Fibroblast of skin of right biceps (primary cell): Measurements from ENCODE around the gene GRIN3A.

Experiments used
- DNase-seq: peaks from one replicate; pipeline ENCODE4 v3.0.0-alpha.2; 2013

Gene GRIN3A

DNA sequence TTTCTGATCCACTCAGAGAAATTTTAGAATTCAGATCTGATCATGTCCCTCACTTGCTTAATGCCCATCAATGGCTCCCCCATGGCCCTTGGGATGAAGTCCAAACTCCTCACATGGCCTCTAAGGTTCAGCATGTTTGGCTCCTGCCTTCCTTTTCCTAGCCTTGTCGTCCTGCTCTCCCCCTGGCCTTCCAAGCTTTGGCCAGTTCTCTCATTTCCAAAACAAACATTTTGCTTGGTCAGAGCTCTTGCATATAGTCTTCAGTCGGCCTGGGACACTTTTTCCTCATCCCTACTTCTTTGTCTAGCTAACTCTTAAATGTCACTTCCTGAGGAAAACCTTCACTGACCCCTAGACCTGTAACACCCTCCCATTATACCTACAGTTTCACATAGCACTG, 106.6 kb downstream of the GRIN3A start:
- no peak for DNase-seq

DNA sequence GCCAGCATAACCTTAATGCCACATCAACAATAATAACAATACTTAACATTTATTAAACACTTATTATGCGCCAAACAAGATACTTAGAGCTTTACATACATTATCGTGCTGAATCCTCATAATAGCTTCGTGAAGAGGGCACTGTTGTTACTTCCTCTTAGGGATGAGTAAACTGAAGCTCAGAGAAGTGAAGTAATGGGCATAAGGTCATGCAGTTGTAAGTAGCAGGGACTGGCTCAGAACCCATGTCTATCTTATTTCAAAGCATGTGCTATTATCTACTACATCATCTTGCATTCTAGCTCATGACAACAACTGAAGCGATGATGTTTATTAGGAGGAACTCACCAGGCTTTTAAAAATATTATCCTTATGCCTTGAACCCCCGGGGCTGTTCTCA, 108.8 kb downstream of the GRIN3A start:
- no peak for DNase-seq

DNA sequence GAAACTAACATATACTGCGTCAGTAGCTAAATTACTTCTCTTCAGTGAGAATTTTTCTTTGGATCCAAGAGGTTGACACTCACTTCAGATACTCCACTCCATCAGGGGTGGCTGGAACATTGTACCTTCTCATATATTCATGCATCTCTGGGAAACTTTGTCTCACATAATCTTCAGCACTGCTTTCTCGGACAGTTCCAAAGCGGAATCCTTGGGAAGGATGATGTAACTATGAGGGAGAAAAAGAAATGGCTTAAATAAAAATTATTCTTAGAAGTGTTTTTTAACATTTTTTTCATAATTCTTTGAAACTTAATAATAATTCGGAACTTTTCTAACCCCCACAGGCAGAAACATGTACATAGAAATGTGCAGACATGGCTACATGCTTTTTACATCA, 110.3 kb downstream of the GRIN3A start:
- DNase-seq, result peak; percentile 46

DNA sequence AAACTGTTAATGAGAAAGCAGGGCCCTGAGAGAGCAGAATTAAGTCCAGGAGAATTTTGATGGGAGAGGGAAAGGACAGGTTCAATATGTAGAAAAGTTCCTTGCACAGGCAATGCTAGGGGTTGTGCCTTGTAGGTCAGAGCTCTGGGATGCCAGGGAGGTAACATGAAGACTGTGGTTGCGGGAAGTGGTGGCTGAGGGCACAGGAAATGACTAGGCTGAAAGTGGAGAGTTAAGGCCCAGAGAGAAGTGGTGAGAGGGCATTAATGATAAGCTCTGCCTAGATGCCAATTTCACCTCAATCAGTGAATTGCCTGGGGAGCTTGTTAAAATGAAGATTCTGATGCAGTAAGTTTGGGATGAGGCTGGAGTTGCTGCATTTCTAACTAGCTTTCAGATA, 112.2 kb downstream of the GRIN3A start:
- no peak for DNase-seq

DNA sequence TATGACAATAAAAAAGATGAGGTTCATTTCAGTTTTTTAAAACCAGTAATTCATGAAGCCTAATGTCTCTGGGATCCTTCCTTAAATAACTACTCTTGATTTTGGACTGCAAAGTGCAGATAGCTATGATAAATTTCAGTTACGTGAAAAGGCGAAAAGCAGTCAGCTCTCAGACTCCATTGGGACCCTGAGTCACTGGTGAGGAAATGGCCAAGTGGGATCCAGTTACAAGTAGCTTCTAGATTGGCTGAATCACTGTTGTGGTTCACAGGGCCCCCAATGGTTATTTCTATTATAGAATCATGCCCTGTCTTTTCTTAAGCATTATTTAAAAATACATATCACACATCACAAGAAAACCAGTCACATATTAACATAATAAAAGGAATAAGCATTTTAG, 112.6 kb downstream of the GRIN3A start:
- peak; percentile 78 for DNase-seq

DNA sequence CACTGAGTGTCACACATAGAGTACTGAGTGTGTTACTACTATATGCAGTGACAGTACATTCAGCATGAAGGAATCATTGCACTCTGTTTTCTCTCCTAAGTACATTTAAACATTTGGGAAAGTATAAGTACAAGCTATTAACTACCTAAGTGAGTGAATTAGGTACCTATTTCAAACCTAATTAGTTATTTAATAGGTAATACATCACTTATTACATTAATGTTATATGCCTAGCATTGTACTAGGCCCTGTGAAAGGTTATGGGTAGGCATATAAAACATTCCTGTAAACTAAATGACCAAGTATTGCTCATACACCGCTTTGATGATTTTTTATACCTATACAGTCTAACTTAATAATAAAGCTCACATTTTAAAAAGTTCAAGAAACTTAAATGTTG, 118.0 kb downstream of the GRIN3A start:
- DNase-seq, result no peak

DNA sequence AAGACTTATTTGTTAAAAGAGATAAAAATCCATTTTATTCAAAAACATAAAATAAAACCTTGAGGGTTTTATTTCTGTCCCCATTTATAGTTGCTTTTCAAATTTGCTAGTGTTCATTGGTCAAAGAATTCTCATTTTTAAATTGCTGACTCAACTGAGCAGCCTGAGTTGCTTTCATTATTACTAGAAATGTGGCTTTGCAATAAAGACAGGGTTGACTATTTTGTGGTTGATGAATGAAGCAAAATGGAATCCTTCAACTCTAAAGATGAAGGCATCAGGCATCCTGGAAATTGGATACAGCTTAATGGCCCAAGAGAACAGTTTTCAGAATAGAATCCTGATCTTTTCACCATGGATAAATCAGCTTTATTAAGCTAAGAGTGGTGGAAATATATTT, 119.7 kb downstream of the GRIN3A start:
- DNase-seq, result peak; percentile 51

DNA sequence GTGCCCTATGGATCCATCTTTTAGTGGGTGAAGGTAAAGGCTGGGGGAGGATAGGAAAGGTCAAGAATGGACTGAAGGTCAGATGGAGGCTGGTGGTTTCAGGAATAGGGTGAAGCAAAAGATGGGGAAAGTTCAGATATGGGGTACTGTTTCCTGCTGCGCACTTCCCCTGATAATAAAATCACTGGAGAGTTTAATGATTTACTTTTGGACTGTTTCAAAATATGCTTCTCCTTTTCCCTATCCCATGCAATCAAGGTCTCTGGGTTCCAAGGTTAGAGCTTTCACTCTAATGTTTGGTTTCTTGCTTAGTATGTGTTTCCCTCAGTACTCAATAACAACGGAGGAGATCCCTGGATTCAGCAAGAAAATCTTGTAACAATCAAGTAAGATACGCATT, 132.9 kb downstream of the GRIN3A start:
- DNase-seq, result no peak

DNA sequence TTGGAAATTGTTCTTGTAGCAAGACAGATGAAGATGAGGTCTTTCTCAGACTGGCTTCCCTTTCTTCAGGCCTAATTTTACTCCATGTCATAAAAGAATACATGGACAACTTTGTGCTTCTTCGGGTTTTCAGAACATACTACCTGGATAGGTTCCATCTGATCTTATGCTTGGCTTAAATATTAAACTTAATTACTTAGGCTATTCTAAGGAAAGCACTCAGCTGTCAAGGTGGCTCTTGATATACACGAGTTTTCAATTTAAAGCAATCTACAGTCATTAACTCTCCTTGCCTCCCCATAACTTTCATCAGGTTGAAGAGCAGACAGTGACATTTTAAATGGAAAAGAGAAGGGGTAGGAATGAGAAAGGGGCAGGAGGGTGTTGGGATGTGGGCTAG, 134.2 kb downstream of the GRIN3A start:
- DNase-seq, result no peak

DNA sequence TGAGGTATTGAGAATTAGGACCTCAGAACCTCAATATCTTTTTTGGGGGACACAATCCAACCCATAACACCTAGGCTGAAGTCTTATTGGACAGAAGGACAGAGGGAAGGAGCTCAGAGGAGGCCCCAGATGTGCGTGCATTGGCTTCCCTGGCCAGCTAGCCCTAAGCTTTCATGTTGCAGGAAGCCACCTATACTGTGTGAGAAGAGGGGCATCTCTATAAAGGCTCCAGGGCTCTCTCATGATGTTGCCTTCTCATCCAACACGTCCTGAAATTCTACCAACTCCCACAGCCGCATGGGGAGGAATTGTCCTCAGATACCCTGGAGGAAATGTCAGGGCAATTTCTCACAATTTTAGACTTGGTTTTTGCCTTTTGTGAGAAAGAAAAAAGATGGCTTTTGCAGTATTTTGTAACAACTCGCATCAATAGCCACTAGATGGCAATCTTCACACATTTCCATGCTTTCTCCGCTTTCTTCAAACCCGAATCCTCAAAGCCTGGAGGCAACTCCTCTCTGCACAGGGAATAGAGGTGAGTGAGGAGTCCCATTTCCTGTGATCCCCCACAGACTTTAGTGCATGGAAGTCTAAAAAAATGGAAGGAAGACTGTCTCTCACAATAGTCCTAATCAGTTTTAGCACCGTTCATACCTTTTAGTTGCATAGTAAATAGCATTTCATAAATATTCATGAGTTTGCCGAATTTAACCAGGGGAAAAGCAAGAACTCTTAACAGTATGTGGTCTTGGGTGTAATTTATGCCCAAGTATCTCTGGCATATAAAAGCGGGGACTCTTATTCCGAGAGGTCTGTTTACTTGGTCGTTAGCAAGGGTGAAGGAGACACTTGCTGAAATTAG, 136.3 kb downstream of the GRIN3A start:
- DNase-seq, result peak; percentile 56

DNA sequence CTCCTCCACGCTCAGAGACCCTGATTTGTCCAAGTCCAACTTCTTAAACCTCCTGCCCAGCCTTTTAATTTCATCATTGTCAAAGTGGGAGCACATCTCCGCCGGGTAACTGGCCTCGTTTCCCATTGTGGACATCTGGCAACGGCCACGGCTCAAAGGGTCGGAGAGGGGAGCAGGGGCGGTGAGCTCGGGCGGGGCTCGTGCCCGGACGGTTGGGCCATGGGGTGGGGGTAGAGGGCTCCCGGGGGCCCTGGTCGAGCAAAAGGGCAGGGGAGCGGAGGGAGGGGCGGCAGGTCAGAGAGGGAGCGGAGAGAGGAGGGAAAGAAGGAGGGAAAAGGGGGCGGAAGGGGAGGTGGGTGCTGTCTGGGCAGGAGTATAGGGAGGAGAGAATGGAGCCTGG, 143.7 kb downstream of the GRIN3A start, which contains the start of gene PPP3R2:
Gene PPP3R2 (minus strand): TSS at position 174 of the 400 bp plus-strand sequence. CDS start 48 bp downstream, at position 126.
- DNase-seq, result no peak

DNA sequence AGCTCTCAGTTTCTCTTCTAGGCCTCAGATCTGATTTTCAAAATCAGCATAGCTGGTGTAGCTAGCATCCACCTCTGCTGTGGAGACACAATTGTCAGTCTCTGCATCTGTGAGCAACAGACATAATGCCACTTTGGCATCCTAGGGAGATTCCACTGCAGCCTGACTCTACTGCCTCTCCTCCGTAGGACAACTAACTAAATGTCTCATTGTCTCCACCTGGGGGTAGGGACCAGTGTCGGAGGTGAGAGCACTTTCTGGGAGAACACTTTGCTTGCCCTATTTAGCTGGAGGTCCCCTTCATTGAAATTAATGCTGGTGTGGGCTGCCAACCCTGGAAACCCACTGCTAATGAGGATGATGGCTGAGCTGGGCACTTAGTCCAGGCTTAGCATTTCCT, 145.1 kb downstream of the GRIN3A start:
- DNase-seq, result no peak

DNA sequence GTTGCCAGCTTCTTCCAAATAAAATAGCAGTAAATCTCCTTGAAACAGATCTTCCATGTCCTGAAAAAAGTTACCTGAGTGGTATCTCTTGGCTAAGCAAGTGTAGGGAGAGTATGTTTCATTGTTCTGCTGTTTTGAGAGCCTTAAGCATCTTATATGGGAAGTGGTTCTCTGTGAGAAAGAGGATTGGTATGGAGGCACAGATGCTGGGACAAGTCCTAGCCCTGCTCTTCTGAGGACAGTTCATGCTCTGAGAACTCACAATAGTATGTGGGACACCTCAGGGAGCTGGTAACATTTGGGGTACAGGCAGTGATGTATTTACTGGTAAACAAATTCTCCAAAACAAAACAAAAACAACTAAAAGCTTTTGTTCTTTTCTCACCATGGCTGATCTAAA, 145.7 kb downstream of the GRIN3A start:
- no peak for DNase-seq

DNA sequence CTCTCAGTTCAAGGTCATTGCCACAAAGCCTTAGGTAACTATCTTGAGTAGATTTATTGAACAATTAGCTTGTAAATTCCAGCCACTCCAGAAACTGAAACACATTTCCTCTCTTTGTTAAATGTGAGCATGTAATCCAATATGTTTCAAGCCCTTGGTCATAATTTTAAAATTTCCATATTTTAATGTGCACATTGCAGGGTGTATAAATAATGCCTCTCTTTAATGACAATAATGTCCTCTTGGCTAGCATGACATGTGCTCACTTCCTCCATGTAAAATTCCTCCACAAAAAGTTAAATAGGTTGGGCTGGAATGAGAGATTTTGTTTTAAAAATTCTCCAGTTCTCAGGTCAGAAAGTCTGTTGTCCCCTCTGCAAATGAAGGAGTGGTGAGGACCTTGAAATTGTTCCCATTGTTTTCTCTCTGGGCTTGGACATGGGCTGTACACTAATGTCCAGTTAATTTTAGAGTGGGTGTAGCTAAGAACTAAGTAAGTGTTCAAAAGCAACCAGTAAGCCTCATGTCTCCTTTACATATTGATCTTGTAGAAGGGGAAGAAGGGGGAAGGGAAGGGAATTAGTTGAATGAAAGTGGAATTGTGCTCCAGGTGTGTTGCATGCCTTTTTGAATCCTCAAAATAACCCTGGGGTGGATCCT, 146.5 kb downstream of the GRIN3A start:
- DNase-seq, result no peak

DNA sequence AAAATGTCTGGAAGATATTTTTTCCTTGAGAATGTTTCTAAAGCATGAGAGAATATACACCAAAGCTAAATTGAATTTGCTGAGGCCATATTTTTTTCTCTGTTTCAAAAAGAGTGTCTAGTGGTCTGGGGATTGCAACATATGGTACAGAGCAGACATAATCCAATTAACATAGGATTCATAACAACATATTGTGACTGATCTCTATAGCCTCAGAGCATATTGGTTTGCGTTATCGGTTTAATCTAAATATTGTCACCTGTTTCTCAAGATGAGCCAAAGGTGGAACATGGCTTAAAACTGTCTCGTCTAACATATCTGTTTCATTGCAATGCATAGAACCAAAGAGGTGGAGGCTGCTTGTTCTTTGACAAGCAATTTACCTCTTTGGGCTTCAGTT, 147.5 kb downstream of the GRIN3A start:
- no peak for DNase-seq

DNA sequence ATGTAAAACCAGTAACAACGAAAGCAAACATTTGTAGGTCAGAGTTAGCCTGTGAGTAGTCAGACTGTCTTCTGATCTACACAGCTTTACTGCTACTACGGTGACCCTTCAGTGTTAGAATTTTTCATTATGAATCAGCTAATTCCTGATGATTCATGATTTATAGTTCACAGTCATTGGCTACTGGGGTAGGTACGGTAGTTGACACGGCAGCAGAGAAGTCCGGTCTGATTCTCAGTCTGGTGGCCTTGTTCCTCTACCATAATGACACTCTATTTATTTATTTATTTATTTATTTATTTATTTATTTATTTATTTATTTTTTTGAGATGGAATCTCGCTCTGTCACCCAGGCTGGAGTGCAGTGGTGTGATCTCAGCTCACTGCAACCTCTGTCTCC, 148.4 kb downstream of the GRIN3A start:
- peak; percentile 82 for DNase-seq

DNA sequence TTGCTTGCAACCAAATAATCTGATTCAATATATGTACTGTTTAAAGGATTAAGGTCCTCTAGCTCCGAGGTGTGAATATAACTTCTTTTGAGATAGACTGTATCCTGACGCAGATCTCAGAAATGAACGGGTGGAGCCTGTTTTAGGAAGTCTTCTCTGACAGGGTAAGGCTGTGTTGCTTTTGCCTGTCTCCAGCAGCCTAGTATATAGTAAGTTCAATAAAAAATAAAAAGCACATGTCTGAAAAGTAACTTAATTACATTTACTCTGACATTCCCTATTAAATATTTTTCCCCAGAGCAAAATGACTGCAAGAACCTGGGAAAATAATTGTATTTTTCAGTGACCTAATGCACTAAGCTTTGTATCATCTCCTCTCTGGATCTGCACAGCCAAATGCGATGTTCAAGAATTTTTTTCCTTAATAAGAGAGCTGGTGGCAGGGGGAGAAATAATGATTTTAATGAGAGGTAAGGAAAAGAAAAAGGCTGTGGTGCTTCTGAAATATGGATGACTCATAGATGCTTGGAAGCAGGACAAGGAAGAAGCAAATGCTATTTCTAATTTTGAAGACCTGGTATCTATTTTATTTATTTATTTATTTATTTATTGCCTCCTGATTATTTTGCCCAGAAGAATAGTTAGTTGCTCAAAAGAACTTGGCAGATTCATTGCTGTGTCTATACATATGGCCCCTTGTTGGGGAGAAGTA, 151.0 kb downstream of the GRIN3A start:
- DNase-seq, result peak; percentile 25

DNA sequence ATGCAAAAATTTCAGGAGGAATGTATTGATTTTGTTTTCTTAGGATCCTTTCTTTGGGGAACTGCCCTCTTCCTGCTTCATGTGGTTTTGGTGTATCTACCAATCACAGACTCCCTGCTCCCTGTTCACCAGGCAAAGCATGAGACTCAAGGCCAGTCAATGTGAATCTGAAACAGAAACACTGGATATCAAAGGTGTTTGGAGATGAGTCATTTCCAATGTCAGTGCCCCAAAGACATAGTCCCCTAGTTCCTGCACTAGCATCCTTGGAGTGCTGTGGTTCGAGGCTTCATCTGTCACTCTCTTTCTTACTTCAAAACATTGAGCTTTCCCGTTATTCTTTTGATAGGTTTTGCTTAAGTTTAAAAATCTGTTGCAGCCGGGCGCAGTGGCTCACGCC, 151.8 kb downstream of the GRIN3A start:
- DNase-seq, result no peak

DNA sequence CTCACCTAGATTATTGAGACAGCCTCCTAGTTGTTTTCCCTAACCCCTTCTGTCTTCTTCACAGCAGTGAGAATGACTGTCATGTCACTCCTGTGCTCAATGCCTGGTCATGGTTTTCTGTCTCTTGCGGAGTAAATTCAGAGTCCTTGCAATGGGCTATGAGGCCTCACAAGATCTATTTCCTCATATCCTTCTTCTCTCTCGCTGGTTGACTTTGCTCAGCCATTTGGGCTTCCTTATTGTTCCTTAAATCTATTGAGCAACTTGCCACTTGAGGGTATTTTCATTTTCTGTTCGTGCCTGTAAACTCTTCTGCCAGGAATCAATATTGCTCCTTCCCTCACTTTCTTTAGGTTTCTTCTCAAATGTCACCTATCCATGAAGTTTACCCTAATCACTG, 152.7 kb downstream of the GRIN3A start:
- no peak for DNase-seq

DNA sequence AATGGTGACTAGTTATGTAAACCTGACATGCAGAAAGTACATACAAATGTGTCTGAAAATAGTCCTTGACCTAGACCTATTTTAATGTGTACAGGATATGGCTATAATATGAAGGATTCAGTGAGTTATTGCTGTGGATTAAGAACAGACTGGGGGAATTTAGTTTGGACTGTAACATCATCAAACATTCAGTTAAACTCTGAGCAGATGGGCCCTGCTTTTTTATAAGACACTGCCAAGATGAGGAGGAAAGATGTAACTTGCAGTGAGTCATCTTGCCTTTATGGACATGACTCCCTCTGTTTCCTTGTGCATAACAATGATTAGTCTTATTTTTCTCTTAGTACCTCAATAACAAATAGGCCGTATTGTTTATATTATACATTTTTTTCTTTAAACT, 155.9 kb downstream of the GRIN3A start:
- DNase-seq, result peak; percentile 84

DNA sequence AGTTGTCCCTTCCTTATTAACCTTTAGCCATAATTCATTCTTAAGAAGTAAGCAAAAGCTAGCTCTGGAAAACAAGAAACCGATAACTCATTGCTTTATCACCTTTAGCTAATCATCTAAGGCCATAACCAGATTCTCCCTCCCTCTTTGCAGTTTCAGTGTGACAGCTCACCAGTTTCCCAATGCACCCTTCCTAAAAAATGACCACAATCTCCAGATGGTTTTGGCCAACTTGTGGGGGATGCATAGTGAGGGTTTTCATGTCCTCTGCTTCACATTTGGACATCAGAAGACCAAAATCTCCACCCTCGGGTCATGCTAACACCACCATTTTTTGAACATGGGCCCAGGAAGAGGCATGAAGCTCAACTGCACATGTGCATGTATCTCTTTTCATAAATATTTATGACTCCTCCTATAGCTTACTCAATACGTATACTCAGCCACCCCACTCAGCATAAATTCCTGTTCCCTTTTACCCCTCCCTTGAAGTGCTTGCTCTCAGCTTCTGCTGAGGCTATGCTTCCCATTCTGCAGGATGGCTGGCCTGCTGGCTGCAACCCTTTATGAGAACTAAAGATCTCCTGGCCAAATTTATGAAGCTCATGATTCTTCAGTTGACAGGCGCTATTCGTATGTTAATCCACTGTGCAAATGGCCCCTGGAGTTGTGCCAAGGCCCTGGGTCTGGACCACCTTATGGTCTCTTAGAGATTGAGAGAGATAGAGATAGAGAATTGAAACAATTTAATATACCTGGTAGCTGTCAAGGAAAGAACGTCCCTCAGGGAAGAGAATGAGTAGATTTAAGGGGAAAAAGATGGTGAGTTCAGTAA, 158.5 kb downstream of the GRIN3A start:
- no peak for DNase-seq

DNA sequence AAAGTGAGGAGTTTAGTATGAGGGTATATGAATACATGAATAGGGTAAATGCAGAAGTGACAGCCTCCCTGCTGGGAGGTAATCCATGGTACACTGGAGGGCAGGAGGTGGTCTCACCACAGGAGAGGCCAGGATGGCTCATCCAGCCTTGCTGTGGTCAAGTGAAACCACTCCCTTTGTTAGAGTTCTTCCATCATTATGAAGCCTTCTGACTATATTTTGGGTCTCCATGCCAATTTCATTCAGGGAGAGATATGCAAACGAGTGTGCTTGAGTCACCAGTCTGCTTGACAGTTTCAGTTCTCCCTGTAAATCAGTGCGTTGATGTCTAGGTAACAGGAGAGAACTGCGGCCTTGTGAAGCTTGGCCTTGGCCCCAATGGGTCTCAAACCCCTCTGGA, 160.1 kb downstream of the GRIN3A start:
- no peak for DNase-seq
